OCI-LY1 (cell line): ENCODE measurements around the gene SVOPL.

Source experiments
- H2AFZ ChIP-seq: fragments of 200-600 bp; sonication (generic), shearing (Covaris generic); 2 replicates; pipeline ENCODE4 v1.6.0; 2014; ENCODE audit warnings: antibody characterized with exemption, mild to moderate bottlenecking, low read length
- H3F3A ChIP-seq: fragments of 200-600 bp; sonication (generic), shearing (Covaris generic); 2 replicates; pipeline ENCODE4 v1.6.0; 2014; ENCODE audit warnings: mild to moderate bottlenecking, antibody characterized with exemption, low read length, moderate library complexity; ENCODE audit not compliant: insufficient read depth
- H3K27ac ChIP-seq: fragments of 200-600 bp; sonication (generic); 2 replicates; pipeline ENCODE4 v1.5.1; 2014; ENCODE audit warnings: low read length, mixed run types, mild to moderate bottlenecking, low read depth; ENCODE audit not compliant: poor library complexity, severe bottlenecking
- H3K27me3 ChIP-seq: fragments of 200-600 bp; sonication (generic); 2 replicates; pipeline ENCODE4 v1.6.0; 2014; ENCODE audit warnings: antibody characterized with exemption, mild to moderate bottlenecking, low read length, moderate library complexity; ENCODE audit not compliant: insufficient read depth
- H3K36me3 ChIP-seq: fragments of 200-600 bp; sonication (generic); 2 replicates; pipeline ENCODE4 v1.6.1; 2014; ENCODE audit warnings: mild to moderate bottlenecking, antibody characterized with exemption, low read length, moderate library complexity, mixed read lengths; ENCODE audit not compliant: insufficient read depth
- H3K4me1 ChIP-seq: fragments of 200-600 bp; sonication (generic); 2 replicates; pipeline ENCODE4 v1.5.1; 2014; ENCODE audit warnings: mild to moderate bottlenecking, low read length, moderate library complexity; ENCODE audit not compliant: insufficient read depth, severe bottlenecking
- H3K4me2 ChIP-seq: fragments of 200-600 bp; sonication (generic), shearing (Covaris generic); 2 replicates; pipeline ENCODE4 v1.6.1; 2014; ENCODE audit warnings: low read length
- H3K4me3 ChIP-seq: fragments of 200-600 bp; sonication (generic); 2 replicates; pipeline ENCODE4 v1.5.1; 2014; ENCODE audit warnings: low read length, low read depth, mild to moderate bottlenecking, mixed read lengths; ENCODE audit not compliant: poor library complexity, severe bottlenecking
- H3K79me2 ChIP-seq: fragments of 200-600 bp; shearing (Covaris generic); 2 replicates; pipeline ENCODE4 v1.6.1; 2016; ENCODE audit warnings: mixed run types, low read length, mixed read lengths; ENCODE audit not compliant: insufficient read depth
- H3K9ac ChIP-seq: fragments of 200-600 bp; sonication (generic), shearing (Covaris generic); 2 replicates; pipeline ENCODE4 v1.6.1; 2014; ENCODE audit warnings: mild to moderate bottlenecking, low read length, mixed read lengths
- H3K9me2 ChIP-seq: fragments of 200-600 bp; sonication (generic), shearing (Covaris generic); 2 replicates; pipeline ENCODE4 v1.6.1; 2014; ENCODE audit warnings: low read depth, mild to moderate bottlenecking, low read length, mixed read lengths
- H3K9me3 ChIP-seq: fragments of 200-600 bp; shearing (Covaris generic); 2 replicates; pipeline ENCODE4 v1.6.1; 2014; ENCODE audit warnings: low read length, mixed read lengths
- H4K20me1 ChIP-seq: fragments of 200-600 bp; sonication (generic), shearing (Covaris generic); 2 replicates; pipeline ENCODE4 v1.6.0; 2016; ENCODE audit warnings: mild to moderate bottlenecking, low read length; ENCODE audit not compliant: insufficient read depth
- CTCF ChIP-seq: fragments of 200-600 bp; sonication (generic), shearing (Covaris generic); IDR thresholded peaks from 2 replicates; pipeline ENCODE4 v1.5.1; 2017; ENCODE audit warnings: mild to moderate bottlenecking, antibody characterized with exemption, low read length, moderate library complexity, mixed read lengths
- EZH2 ChIP-seq: fragments of 200-600 bp; sonication (generic), shearing (Covaris generic); IDR thresholded peaks from 2 replicates; pipeline ENCODE4 v1.8.0; 2017; ENCODE audit warnings: borderline replicate concordance, mixed run types, mild to moderate bottlenecking, antibody characterized with exemption, low read length, moderate library complexity, mixed read lengths

SVOPL gene

GRCh38 chr7:138632384-138632783 lies 68.8 kb downstream of the SVOPL start:
- Histone ChIP-seq H4K20me1 (no peaks in the 10 kb centered on the region), H3K79me2 (no peaks in the 10 kb centered on the region), H3K9ac (no peak overlapping the region), H3K9me2 (no peaks in the 10 kb centered on the region), H3K4me3 (no peak overlapping the region), H2AFZ (no peak overlapping the region), H3K4me2 (no peak overlapping the region), H3K36me3 (no peaks in the 10 kb centered on the region), H3K9me3 (no peaks in the 10 kb centered on the region), H3K27ac (no peak overlapping the region), H3K27me3 (peaks cover 5% of the 10 kb centered on the region; the same call in 1 of the 2 replicates), H3F3A (no peaks in the 10 kb centered on the region), H3K4me1 (no peaks in the 10 kb centered on the region)
- TF ChIP-seq CTCF (no peak), EZH2 (no peak)

GRCh38 chr7:138630059-138630610 lies 71.0 kb downstream of the SVOPL start:
- Histone ChIP-seq H3K9me2 (no peaks in the 10 kb centered on the region), H3K79me2 (no peaks in the 10 kb centered on the region), H3K4me1 (no peaks in the 10 kb centered on the region), H3K36me3 (no peaks in the 10 kb centered on the region), H3K27ac (no peak overlapping the region), H3F3A (no peaks in the 10 kb centered on the region), H3K27me3 (peaks cover 5% of the 10 kb centered on the region; the same call in 1 of the 2 replicates), H4K20me1 (no peaks in the 10 kb centered on the region), H3K9me3 (no peaks in the 10 kb centered on the region), H2AFZ (no peak overlapping the region), H3K4me3 (no peak overlapping the region), H3K4me2 (no peak overlapping the region), H3K9ac (no peak overlapping the region)
- TF ChIP-seq EZH2 (no peak), CTCF (no peak)

GRCh38 chr7:138627361-138627760 lies 73.8 kb downstream of the SVOPL start:
- Histone ChIP-seq H4K20me1 (no peaks in the 10 kb centered on the region), H3K4me3 (no peak overlapping the region)

More at GRCh38 chr7:138627361-138627760, 73.8 kb downstream of the SVOPL start:
- Histone ChIP-seq H3K4me1 (no peaks in the 10 kb centered on the region), H3K9me3 (no peaks in the 10 kb centered on the region), H2AFZ (no peak overlapping the region), H3K27me3 (no peaks in the 10 kb centered on the region; the same call in 1 of the 2 replicates), H3K4me2 (no peak overlapping the region), H3K27ac (no peak overlapping the region), H3K36me3 (no peaks in the 10 kb centered on the region), H3K9ac (no peak overlapping the region), H3K79me2 (no peaks in the 10 kb centered on the region), H3F3A (no peaks in the 10 kb centered on the region), H3K9me2 (no peaks in the 10 kb centered on the region)
- TF ChIP-seq EZH2: no peak
- no peak for TF ChIP-seq CTCF
